ENCODE results near the gene SNAP91.

- TF ChIP-seq CTCF (IDR thresholded peaks at IDR 0.05; ENCODE audit: borderline replicate concordance, extremely low read depth, low read length, poor library complexity, severe bottlenecking) (no peak), EZH2 (IDR thresholded peaks at IDR 0.05; ENCODE audit: borderline replicate concordance, low read depth, low read length, severe bottlenecking) (no peak)
These were observed 149.9 kb downstream of the SNAP91 start for GRCh38 chr6:83558975-83559374.
